Endodermal cell (in vitro differentiated cells): Measurements from ENCODE around the gene SRGAP1. TPM values are rescaled to one million over a fixed set of nuclear protein-coding genes. Genes with fewer than 3 reads are reported as not detected.

Experiments used
- DNase-seq: peaks from one replicate; pipeline ENCODE4 v3.0.0-alpha.2; 2017
- H3K27ac ChIP-seq: 2 replicates; pipeline ENCODE4 v1.5.1; 2013; ENCODE audit warnings: mild to moderate bottlenecking, low read depth, low read length, moderate library complexity
- H3K27me3 ChIP-seq: 2 replicates; pipeline ENCODE4 v1.6.1; 2013; ENCODE audit warnings: mild to moderate bottlenecking, low read length, moderate library complexity; ENCODE audit not compliant: insufficient read depth, control insufficient read depth, poor library complexity, severe bottlenecking
- H3K36me3 ChIP-seq: 2 replicates; pipeline ENCODE4 v1.7.0; 2013; ENCODE audit warnings: mild to moderate bottlenecking, low read length, moderate library complexity; ENCODE audit not compliant: control insufficient read depth, insufficient read depth
- H3K4me1 ChIP-seq: one replicate; pipeline ENCODE4 v1.7.0; 2013; ENCODE audit warnings: low read length; ENCODE audit not compliant: control insufficient read depth, insufficient read depth
- H3K4me3 ChIP-seq: 2 replicates; pipeline ENCODE4 v1.5.1; 2013; ENCODE audit warnings: mild to moderate bottlenecking, low read length, moderate library complexity
- H3K9ac ChIP-seq: 2 replicates; pipeline ENCODE4 v1.6.1; 2013; ENCODE audit warnings: mild to moderate bottlenecking, low read length, moderate library complexity; ENCODE audit not compliant: poor library complexity, severe bottlenecking; ENCODE audit errors: extremely low read depth
- H3K9me3 ChIP-seq: 2 replicates; pipeline ENCODE4 v1.6.1; 2013; ENCODE audit warnings: mild to moderate bottlenecking, low read length, moderate library complexity; ENCODE audit not compliant: control insufficient read depth
- H3K27ac Mint-ChIP-seq: 2 replicates; pipeline ENCODE4 v1.8.0; 2020; ENCODE audit warnings: mixed read lengths
- H3K27me3 Mint-ChIP-seq: 2 replicates; pipeline ENCODE4 v1.8.0; 2021; ENCODE audit warnings: mild to moderate bottlenecking, mixed read lengths; ENCODE audit not compliant: insufficient read depth
- H3K36me3 Mint-ChIP-seq: 2 replicates; pipeline ENCODE4 v1.8.0; 2020; ENCODE audit warnings: low read depth, mixed read lengths
- H3K4me1 Mint-ChIP-seq: 2 replicates; pipeline ENCODE4 v1.8.0; 2020; ENCODE audit warnings: mixed read lengths
- H3K4me3 Mint-ChIP-seq: 2 replicates; pipeline ENCODE4 v1.8.0; 2020; ENCODE audit warnings: mild to moderate bottlenecking, moderate library complexity, mixed read lengths
- H3K9me3 Mint-ChIP-seq: 2 replicates; pipeline ENCODE4 v1.8.0; 2020; ENCODE audit warnings: mild to moderate bottlenecking, mixed read lengths
- WGBS, 2 experiments: methylation state at CpG; one replicate each; pipeline versions ENCODE4 v1.1.5 to v1.1.7; 2013; ENCODE audit warnings: missing lambda C conversion rate in 2 of 2, mixed read lengths in 1 of 2; ENCODE audit not compliant: insufficient coverage in 1 of 2, insufficient read length in 1 of 2; 5-methylcytosine and 5-hydroxymethylcytosine counted together
- total RNA-seq, 2 donors: library from RNA; stranded (reverse); fragmentation: NEBNext Ultra II Directional in 1 of 2; extraction: Animal tissue kit (Norgen Biotek cat#: 25700) in 1 of 2; gene quantifications; 2 replicates in 1 of 2; 3 replicates in 1 of 2; pipeline ENCODE4 v1.2.1, GENCODE V29; 2021
- TF ChIP-seq, protein P1 (sequence below): fragments of 200-600 bp; sonication (generic); conservative IDR thresholded peaks from 2 replicates; pipeline ENCODE4 v1.5.0; 2021; ENCODE audit warnings: antibody characterized with exemption, mild to moderate bottlenecking

The SRGAP1 gene
- total RNA-seq, 2 donors from 2014 or later, result 10.6 to 13.4 TPM

DNA sequence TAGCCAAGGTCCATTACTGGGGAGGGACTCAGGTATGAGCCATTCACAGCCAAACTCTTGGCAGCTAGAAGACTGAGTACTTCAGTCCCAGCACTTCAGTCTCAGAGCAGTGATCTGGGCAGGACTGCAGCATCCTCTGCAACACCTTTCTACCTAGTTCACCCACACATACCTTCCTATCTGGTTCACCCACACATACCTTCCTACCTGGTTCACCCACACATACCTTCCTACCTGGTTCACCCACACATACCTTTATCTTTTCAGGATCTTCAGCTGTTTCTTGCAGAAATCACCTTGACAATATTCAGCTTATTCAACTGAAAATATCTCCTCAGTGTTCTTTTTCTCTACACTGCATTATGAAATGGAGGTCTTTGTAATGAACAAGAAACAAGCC is 101.3 kb downstream of the SRGAP1 start:
- TF ChIP-seq, protein P1, sequence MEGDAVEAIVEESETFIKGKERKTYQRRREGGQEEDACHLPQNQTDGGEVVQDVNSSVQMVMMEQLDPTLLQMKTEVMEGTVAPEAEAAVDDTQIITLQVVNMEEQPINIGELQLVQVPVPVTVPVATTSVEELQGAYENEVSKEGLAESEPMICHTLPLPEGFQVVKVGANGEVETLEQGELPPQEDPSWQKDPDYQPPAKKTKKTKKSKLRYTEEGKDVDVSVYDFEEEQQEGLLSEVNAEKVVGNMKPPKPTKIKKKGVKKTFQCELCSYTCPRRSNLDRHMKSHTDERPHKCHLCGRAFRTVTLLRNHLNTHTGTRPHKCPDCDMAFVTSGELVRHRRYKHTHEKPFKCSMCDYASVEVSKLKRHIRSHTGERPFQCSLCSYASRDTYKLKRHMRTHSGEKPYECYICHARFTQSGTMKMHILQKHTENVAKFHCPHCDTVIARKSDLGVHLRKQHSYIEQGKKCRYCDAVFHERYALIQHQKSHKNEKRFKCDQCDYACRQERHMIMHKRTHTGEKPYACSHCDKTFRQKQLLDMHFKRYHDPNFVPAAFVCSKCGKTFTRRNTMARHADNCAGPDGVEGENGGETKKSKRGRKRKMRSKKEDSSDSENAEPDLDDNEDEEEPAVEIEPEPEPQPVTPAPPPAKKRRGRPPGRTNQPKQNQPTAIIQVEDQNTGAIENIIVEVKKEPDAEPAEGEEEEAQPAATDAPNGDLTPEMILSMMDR, result no peak
- Histone ChIP-seq H3K9ac (no peak overlapping the region), H3K4me3 (no peak overlapping the region), H3K27me3 (no peaks in the 10 kb centered on the region), H3K27ac (no peak overlapping the region), H3K36me3 (no peaks in the 10 kb centered on the region), H3K4me1 (no peaks in the 10 kb centered on the region), H3K9me3 (no peaks in the 10 kb centered on the region)
- Mint-ChIP-seq H3K4me3 (no peak overlapping the region), H3K27me3 (no peaks in the 10 kb centered on the region), H3K9me3 (no peaks in the 10 kb centered on the region), H3K27ac (no peak overlapping the region), H3K36me3 (no peaks in the 10 kb centered on the region), H3K4me1 (peaks cover 12% of the 10 kb centered on the region)
- no peak for DNase-seq

DNA sequence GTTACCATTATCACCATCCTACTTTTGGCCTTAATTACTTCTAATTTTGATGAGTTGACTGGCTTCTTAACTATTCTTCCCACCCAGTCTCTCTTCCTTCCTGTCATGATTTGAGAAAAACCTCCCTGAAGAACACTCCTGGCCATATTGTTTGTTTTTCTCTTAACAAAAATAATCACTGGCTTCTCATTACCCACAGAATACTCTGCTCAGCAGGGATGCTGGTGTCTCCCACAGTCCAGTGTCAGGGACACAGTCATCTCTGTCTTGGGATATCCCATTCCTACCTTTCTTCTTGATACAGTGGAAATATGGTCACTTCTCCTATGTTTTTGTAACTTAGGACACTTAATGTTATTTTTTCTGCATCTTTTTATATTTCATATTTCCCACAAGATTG is 103.7 kb downstream of the SRGAP1 start:
- H3K4me3 ChIP-seq, result no peak overlapping the region
- Mint-ChIP-seq H3K27ac (no peak overlapping the region), H3K4me3 (no peak overlapping the region), H3K4me1 (peaks cover 11% of the 10 kb centered on the region), H3K36me3 (no peaks in the 10 kb centered on the region), H3K27me3 (no peaks in the 10 kb centered on the region), H3K9me3 (no peaks in the 10 kb centered on the region)
- DNase-seq, result no peak
- no peaks in the 10 kb centered on the region for H3K4me1 ChIP-seq
- no peaks in the 10 kb centered on the region for H3K9me3 ChIP-seq
- TF ChIP-seq, protein P1, result no peak
- H3K36me3 ChIP-seq, result no peaks in the 10 kb centered on the region
- H3K27ac ChIP-seq, result no peak overlapping the region
- H3K9ac ChIP-seq, result no peak overlapping the region
- H3K27me3 ChIP-seq, result no peaks in the 10 kb centered on the region

DNA sequence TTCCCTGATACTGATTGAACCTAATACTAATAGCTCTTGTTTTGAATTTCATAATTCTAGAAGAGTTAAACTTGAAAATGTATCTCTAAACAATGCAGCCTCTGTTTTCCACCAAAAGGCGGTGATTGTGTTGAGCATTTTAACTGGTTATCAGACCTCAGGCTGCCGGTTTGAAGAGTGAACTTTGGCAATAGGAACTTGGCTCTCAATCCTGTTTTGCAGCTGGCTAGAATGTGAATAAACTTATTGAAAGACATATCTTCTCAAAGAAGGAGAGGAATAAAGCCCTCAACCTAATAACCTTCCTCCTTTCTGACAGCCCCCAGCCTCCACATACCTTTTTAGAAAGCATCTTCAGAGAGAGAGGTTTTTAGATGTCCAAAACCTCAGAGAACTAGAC is 105.4 kb downstream of the SRGAP1 start:
- WGBS, 2 experiments, result 94 to 97% methylated on average over 2 of the region's 2 CpGs
- no peaks in the 10 kb centered on the region for H3K36me3 ChIP-seq
- H3K9me3 ChIP-seq, result no peaks in the 10 kb centered on the region
- H3K4me1 ChIP-seq, result no peaks in the 10 kb centered on the region
- Mint-ChIP-seq H3K36me3 (no peaks in the 10 kb centered on the region), H3K27me3 (no peaks in the 10 kb centered on the region), H3K4me3 (no peak overlapping the region), H3K9me3 (no peaks in the 10 kb centered on the region), H3K27ac (peak overlapping the region; percentile 7), H3K4me1 (peaks cover 9% of the 10 kb centered on the region)
- H3K9ac ChIP-seq, result no peak overlapping the region
- no peak overlapping the region for H3K4me3 ChIP-seq
- no peaks in the 10 kb centered on the region for H3K27me3 ChIP-seq
- H3K27ac ChIP-seq, result no peak overlapping the region
- TF ChIP-seq, protein P1, result no peak
- DNase-seq, result no peak
